Kidney (tissue), 14 donors: ENCODE results near the gene C22orf39. TPM values are rescaled to one million over a fixed set of nuclear protein-coding genes. Genes with fewer than 3 reads are reported as not detected.

Experiments used
- DNase-seq, 5 donors: peaks; one replicate each; pipeline ENCODE4 v3.0.0-alpha.2; 2013 to 2020
- FAIRE-seq: peaks from 2 replicates; lab custom pipeline; 2012; peaks lifted over from hg19 to GRCh38; lab: Jason Lieb, UNC
- H3K27ac ChIP-seq, 2 donors: one replicate each; pipeline ENCODE4 v1.7.0; 2013; ENCODE audit warnings: low read depth in 2 of 2, low read length in 2 of 2, inconsistent platforms in 1 of 2
- H3K27me3 ChIP-seq: one replicate; pipeline ENCODE4 v1.7.1; 2013; ENCODE audit warnings: low read length, inconsistent platforms; ENCODE audit not compliant: control insufficient read depth, insufficient read depth
- H3K36me3 ChIP-seq, 3 donors: one replicate each; pipeline versions ENCODE4 v1.7.0 to v1.7.1; 2013; ENCODE audit warnings: low read length in 3 of 3, control low read depth in 1 of 3, inconsistent platforms in 1 of 3; ENCODE audit not compliant: insufficient read depth in 3 of 3, control insufficient read depth in 2 of 3
- H3K4me1 ChIP-seq, 3 donors: one replicate each; pipeline versions ENCODE4 v1.7.0 to v1.7.1; 2013; ENCODE audit warnings: low read length in 3 of 3, inconsistent platforms in 1 of 3, low read depth in 1 of 3; ENCODE audit not compliant: control insufficient read depth in 2 of 3, insufficient read depth in 2 of 3
- H3K4me3 ChIP-seq, 3 donors: one replicate each; pipeline versions ENCODE4 v1.7.0 to v1.8.1; 2013; ENCODE audit warnings: low read length in 3 of 3, control low read depth in 1 of 3, inconsistent platforms in 1 of 3
- H3K9ac ChIP-seq, 3 donors: one replicate each; pipeline versions ENCODE4 v1.7.0 to v1.7.1; 2013; ENCODE audit warnings: low read length in 3 of 3, control low read depth in 1 of 3, inconsistent platforms in 1 of 3
- H3K9me3 ChIP-seq, 3 donors: one replicate each; pipeline versions ENCODE4 v1.7.0 to v1.7.1; 2013; ENCODE audit warnings: low read length in 3 of 3, control low read depth in 1 of 3, inconsistent platforms in 1 of 3; ENCODE audit not compliant: control insufficient read depth in 2 of 3, insufficient read depth in 1 of 3
- intact Hi-C: fragments of 100-400 bp; cut with DNase I; formaldehyde crosslinking; loops from one replicate; pipeline ENCODE4 v1.11.1; 2022
- polyA plus RNA-seq: library from polyadenylated mRNA; stranded (reverse); fragments of 350-450 nt; fragmentation: Illumina TruSeq; extraction: RNeasy Lipid Tissue Mini Kit (QIAGEN cat#74804); gene quantifications from one replicate; pipeline ENCODE4 v1.2.3, GENCODE V29; 2014; ENCODE audit warnings: low read depth, low replicate concordance; ENCODE audit not compliant: insufficient read depth
- total RNA-seq: library from RNA; stranded (reverse); fragmentation: NEBNext Ultra II Directional; extraction: Animal tissue kit (Norgen Biotek cat#: 25700); gene quantifications from one replicate; pipeline ENCODE4 v1.2.1, GENCODE V29; 2021
- TF ChIP-seq, protein P1 (sequence below): IDR thresholded peaks from 3 replicates; pipeline ENCODE4 v1.5.1; 2012; ENCODE audit warnings: mild to moderate bottlenecking, moderate library complexity, borderline replicate concordance; ENCODE audit not compliant: insufficient read depth; ENCODE audit errors: extremely low read depth
- donor health status: control.
- donor health status: control.
- donor health status: control.
- donor health status: control.
- donor health status: control.
- donor health status: DM: yes; HTN: yes; CAD: no.
- donor health status: Normal renal cell carcinoma (clear cell type).

The C22orf39 gene
- total and polyA plus RNA-seq, 2 donors from 2014 or later = 27.1 to 54.4 TPM

DNA sequence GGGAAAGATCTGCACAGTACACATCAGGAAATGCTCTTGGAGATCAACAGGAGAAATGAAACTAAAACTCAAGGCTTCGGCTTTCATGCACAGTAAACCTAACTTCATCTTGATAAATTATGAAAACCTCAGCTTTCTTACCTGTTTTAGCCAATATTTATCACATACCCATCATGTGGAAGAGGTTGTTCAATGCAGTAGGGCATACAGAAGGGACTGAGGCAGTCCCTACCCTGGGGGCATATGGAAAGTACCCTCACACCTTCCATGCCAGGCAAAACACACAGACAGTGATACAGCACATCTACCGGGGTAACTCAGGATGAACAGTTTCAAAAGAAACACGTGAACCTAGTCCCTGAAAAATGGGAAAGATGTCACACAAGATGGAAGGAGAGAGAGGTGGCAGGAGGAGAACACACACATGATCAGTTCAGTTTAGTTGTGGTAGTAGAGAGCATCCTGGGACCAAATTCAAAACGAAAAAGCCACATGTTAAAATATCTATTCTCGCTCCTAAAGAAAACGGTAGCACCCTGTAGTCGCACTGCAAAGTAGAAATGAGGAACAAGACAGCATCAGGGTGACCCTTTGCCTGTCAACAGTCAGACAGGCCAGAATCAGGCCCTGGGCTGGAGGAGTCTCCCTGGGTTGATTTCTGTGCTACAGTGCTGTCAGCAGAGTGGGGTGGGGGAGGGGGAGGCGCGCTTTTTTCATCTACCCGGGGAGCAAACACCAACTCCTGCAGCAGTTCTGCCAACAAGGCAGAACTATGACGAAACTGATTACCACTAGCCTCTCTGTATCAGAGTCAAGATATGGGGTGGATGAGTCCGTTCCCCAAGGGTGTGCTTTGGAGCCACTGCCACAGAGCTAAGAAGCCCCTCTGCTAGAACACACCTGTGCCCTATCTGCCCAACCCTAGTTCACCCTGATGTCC, 17.3 kb downstream of the C22orf39 start:
- Histone ChIP-seq H3K9ac (peak overlapping the region in 2 of 3 donors; percentile 62 to 74), H3K27ac (peak overlapping the region; percentile 15 to 48), H3K4me3 (peak overlapping the region; percentile 59 to 72 (median 67)), H3K36me3 (peaks cover 5% of the 10 kb centered on the region in 3 donors), H3K27me3 (no peaks in the 10 kb centered on the region), H3K9me3 (no peaks in the 10 kb centered on the region), H3K4me1 (peaks cover 0 to 18% (median 8%) of the 10 kb centered on the region in 3 donors)
- FAIRE-seq (no peak), DNase-seq (peak in 4 of 5 donors; percentile 21 to 70 (median 32))
- intact Hi-C loops = no loop called here
- TF ChIP-seq, protein P1, sequence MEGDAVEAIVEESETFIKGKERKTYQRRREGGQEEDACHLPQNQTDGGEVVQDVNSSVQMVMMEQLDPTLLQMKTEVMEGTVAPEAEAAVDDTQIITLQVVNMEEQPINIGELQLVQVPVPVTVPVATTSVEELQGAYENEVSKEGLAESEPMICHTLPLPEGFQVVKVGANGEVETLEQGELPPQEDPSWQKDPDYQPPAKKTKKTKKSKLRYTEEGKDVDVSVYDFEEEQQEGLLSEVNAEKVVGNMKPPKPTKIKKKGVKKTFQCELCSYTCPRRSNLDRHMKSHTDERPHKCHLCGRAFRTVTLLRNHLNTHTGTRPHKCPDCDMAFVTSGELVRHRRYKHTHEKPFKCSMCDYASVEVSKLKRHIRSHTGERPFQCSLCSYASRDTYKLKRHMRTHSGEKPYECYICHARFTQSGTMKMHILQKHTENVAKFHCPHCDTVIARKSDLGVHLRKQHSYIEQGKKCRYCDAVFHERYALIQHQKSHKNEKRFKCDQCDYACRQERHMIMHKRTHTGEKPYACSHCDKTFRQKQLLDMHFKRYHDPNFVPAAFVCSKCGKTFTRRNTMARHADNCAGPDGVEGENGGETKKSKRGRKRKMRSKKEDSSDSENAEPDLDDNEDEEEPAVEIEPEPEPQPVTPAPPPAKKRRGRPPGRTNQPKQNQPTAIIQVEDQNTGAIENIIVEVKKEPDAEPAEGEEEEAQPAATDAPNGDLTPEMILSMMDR = no peak

DNA sequence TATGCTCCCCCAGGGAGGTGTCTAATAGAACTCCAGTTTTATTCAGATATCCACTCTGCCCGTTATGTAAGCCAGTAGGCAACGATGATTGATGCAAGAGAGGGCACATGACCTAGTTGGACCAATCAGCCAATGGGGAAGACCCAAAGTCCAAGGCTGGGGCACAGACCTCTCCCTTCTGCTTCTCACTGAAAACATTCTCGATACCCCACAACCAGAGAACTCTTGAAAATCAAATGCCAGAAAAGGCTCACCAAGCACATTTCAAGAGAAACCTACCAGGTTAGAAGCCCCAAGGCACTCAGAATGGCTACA, 23.4 kb downstream of the C22orf39 start:
- Histone ChIP-seq H3K27ac (no peak overlapping the region), H3K4me1 (peaks cover 0 to 15% (median 5%) of the 10 kb centered on the region in 3 donors), H3K9ac (no peak overlapping the region), H3K36me3 (peaks cover 0 to 2% (median 0%) of the 10 kb centered on the region in 3 donors), H3K4me3 (no peak overlapping the region), H3K9me3 (no peaks in the 10 kb centered on the region), H3K27me3 (no peaks in the 10 kb centered on the region)
- DNase-seq (no peak), FAIRE-seq (no peak)
- TF ChIP-seq, protein P1 = no peak
- intact Hi-C loops = no loop called here

- FAIRE-seq = no peak
- DNase-seq = no peak
- H3K36me3 ChIP-seq = peaks cover 0 to 2% (median 0%) of the 10 kb centered on the region in 3 donors
- no peak overlapping the region for H3K27ac ChIP-seq
- peaks cover 0 to 15% (median 5%) of the 10 kb centered on the region in 3 donors for H3K4me1 ChIP-seq
- H3K9me3 ChIP-seq = no peaks in the 10 kb centered on the region
- no peak overlapping the region for H3K4me3 ChIP-seq
- TF ChIP-seq, protein P1 = no peak
- H3K27me3 ChIP-seq = no peaks in the 10 kb centered on the region
- no peak overlapping the region for H3K9ac ChIP-seq
- intact Hi-C loops = no loop called here
These were observed 24.8 kb downstream of the C22orf39 start for GRCh38 chr22:19422440-19423301.
